Naive thymus-derived CD4-positive, alpha-beta T cell (primary cell): ENCODE results near the gene SDC1. TPM values are rescaled to one million over a fixed set of nuclear protein-coding genes. Genes with fewer than 3 reads are reported as not detected.

ENCODE experiments used
- ATAC-seq: fragments of 150-1000 bp; cut with Tn5 transposase; 2 replicates; pipeline ENCODE4 v1.10.0; 2021; ENCODE audit warnings: mild to moderate bottlenecking, moderate library complexity
- CTCF ChIA-PET: fragments of 350-600 bp; sonication (Branson Sonifier 250); formaldehyde crosslinking; loops from one replicate; lab custom pipeline; 2021; ENCODE audit warnings: antibody characterized with exemption; lab: Charles Lee
- POLR2A ChIA-PET: fragments of 350-600 bp; sonication (Branson Sonifier 250); formaldehyde crosslinking; loops from one replicate; lab custom pipeline; 2021; ENCODE audit warnings: antibody characterized with exemption, inconsistent platforms; lab: Charles Lee
- DNase-seq, 9 donors: peaks; one replicate each; pipeline versions ENCODE4 v3.0.0 to v3.0.0-alpha.2; 2020 to 2022; ENCODE audit warnings: mixed read lengths in 1 of 9
- H3K27ac ChIP-seq: one replicate; pipeline ENCODE4 v1.7.0; 2013; ENCODE audit warnings: mild to moderate bottlenecking, low read depth, low read length, moderate library complexity
- H3K27me3 ChIP-seq, 2 donors: one replicate each; pipeline ENCODE4 v1.7.0; 2013; ENCODE audit warnings: low read length in 2 of 2, mild to moderate bottlenecking in 2 of 2, moderate library complexity in 2 of 2; ENCODE audit not compliant: control insufficient read depth in 2 of 2, insufficient read depth in 2 of 2
- H3K36me3 ChIP-seq, 3 experiments: 1 replicate in 2 of 3; 2 replicates in 1 of 3; pipeline ENCODE4 v1.7.0; 2013; ENCODE audit warnings: low read length in 3 of 3, mild to moderate bottlenecking in 3 of 3, moderate library complexity in 1 of 3; ENCODE audit not compliant: insufficient read depth in 3 of 3, control insufficient read depth in 2 of 3
- H3K4me1 ChIP-seq, 2 donors: one replicate each; pipeline ENCODE4 v1.7.0; 2013; ENCODE audit warnings: low read length in 2 of 2, mild to moderate bottlenecking in 2 of 2, moderate library complexity in 1 of 2; ENCODE audit not compliant: control insufficient read depth in 2 of 2, insufficient read depth in 2 of 2
- H3K4me3 ChIP-seq: 2 replicates; pipeline ENCODE4 v1.7.0; 2013; ENCODE audit warnings: mild to moderate bottlenecking, low read length
- H3K9me3 ChIP-seq, 3 experiments: 1 replicate in 2 of 3; 2 replicates in 1 of 3; pipeline ENCODE4 v1.7.0; 2013; ENCODE audit warnings: low read length in 3 of 3; ENCODE audit not compliant: control insufficient read depth in 2 of 3
- H3K27ac Mint-ChIP-seq, 9 donors: one replicate each; pipeline ENCODE4 v1.8.0; 2020 to 2022; ENCODE audit warnings: mixed read lengths in 9 of 9, mild to moderate bottlenecking in 8 of 9, moderate library complexity in 5 of 9, inconsistent platforms in 2 of 9
- H3K27me3 Mint-ChIP-seq, 5 donors: one replicate each; pipeline ENCODE4 v1.8.0; 2021 to 2022; ENCODE audit warnings: mixed read lengths in 5 of 5, mild to moderate bottlenecking in 1 of 5
- H3K36me3 Mint-ChIP-seq, 5 donors: one replicate each; pipeline ENCODE4 v1.8.0; 2020 to 2022; ENCODE audit warnings: mixed read lengths in 5 of 5, mild to moderate bottlenecking in 3 of 5, inconsistent platforms in 1 of 5
- H3K4me1 Mint-ChIP-seq, 7 donors: one replicate each; pipeline ENCODE4 v1.8.0; 2020 to 2022; ENCODE audit warnings: mixed read lengths in 7 of 7, mild to moderate bottlenecking in 3 of 7, inconsistent platforms in 1 of 7
- H3K4me3 Mint-ChIP-seq, 10 donors: one replicate each; pipeline ENCODE4 v1.8.0; 2020 to 2022; ENCODE audit warnings: mild to moderate bottlenecking in 10 of 10, mixed read lengths in 10 of 10, moderate library complexity in 6 of 10, inconsistent platforms in 2 of 10
- H3K9me3 Mint-ChIP-seq, 11 donors: one replicate each; pipeline ENCODE4 v1.8.0; 2020 to 2022; ENCODE audit warnings: mixed read lengths in 11 of 11, mild to moderate bottlenecking in 4 of 11, inconsistent platforms in 1 of 11, moderate library complexity in 1 of 11
- intact Hi-C, 2 donors: fragments of 100-400 bp; cut with micrococcal nuclease; formaldehyde crosslinking; loops; one replicate each; pipeline ENCODE4 v1.15.1; 2023
- polyA plus RNA-seq, 2 donors: library from polyadenylated mRNA; unstranded; fragments of 300-500 nt; fragmentation: Illumina TruSeq; gene quantifications; one replicate each; pipeline ENCODE4 v1.2.3, GENCODE V29; 2021
- total RNA-seq, 6 experiments: library from RNA in 5 of 6; stranded (reverse) in 5 of 6; gene quantifications; 1 replicate in 5 of 6; 2 replicates in 1 of 6; pipeline ENCODE4 v1.2.3 and lab custom pipeline; 2021 to 2026

SDC1 gene
- total and polyA plus RNA-seq, 7 experiments from 2014 or later = 0.12 to 0.37 (median 0.22) TPM; not detected in 4

- ATAC-seq (no peak), DNase-seq (no peak)
- H3K27ac ChIP-seq = no peak overlapping the region
- peaks cover 0 to 2% (median 0%) of the 10 kb centered on the region in 7 donors for H3K4me1 Mint-ChIP-seq
- no peaks in the 10 kb centered on the region for H3K36me3 Mint-ChIP-seq
- H3K27ac Mint-ChIP-seq = no peak overlapping the region
- H3K27me3 Mint-ChIP-seq = peaks cover 0 to 6% (median 0%) of the 10 kb centered on the region in 5 donors
- no peaks in the 10 kb centered on the region for H3K4me1 ChIP-seq
- no peaks in the 10 kb centered on the region for H3K27me3 ChIP-seq
- intact Hi-C loops = no loop called here
- peaks cover 0 to 1% (median 0%) of the 10 kb centered on the region in 11 donors for H3K9me3 Mint-ChIP-seq
- no peak overlapping the region for H3K4me3 ChIP-seq
- no peaks in the 10 kb centered on the region for H3K36me3 ChIP-seq
- CTCF ChIA-PET = no interaction called here
- no peaks in the 10 kb centered on the region for H3K9me3 ChIP-seq
- no peak overlapping the region for H3K4me3 Mint-ChIP-seq
- POLR2A ChIA-PET = no interaction called here
Measured at GRCh38 chr2:20212459-20212870, 12.5 kb downstream of the SDC1 start.

DNA sequence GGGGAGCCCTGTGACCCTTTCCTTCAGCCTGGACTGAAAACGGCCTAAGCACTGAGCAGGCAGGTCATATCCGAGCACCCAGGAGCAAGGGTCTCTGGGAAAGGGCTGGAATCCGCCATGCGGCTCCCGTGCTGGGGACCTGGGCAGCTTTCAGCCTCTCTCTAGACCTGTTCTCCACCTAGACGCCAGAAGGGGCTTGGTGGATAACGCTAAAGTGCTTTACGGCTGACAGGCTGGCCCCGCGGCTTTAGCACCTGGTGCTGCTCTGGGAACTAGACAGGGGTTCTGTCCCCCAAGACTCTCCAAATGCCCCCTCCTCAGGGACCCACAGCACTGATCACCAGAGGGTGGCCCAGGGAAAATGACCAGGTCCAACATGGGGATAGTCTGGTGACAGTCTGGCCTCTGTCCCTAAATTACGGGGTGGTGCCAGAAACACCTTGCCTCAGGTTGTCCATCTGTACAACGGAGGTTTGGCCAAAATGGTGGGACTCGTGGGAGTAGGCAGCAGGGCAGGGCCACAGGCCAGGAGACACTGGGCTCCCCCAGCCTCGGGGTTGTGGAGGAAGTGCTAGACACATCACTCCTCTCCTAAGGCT lies 13.0 kb downstream of the SDC1 start:
- POLR2A ChIA-PET = no interaction called here
- CTCF ChIA-PET = no interaction called here
- H3K4me1 Mint-ChIP-seq = peaks cover 0 to 2% (median 0%) of the 10 kb centered on the region in 7 donors
- DNase-seq (no peak), ATAC-seq (no peak)
- no peak overlapping the region for H3K4me3 ChIP-seq
- no peaks in the 10 kb centered on the region for H3K36me3 Mint-ChIP-seq
- peaks cover 0 to 6% (median 0%) of the 10 kb centered on the region in 5 donors for H3K27me3 Mint-ChIP-seq
- no peaks in the 10 kb centered on the region for H3K36me3 ChIP-seq
- intact Hi-C loops = no loop called here
- H3K27ac ChIP-seq = no peak overlapping the region
- H3K4me3 Mint-ChIP-seq = no peak overlapping the region
- peaks cover 0 to 1% (median 0%) of the 10 kb centered on the region in 11 donors for H3K9me3 Mint-ChIP-seq
- no peaks in the 10 kb centered on the region for H3K9me3 ChIP-seq
- no peaks in the 10 kb centered on the region for H3K4me1 ChIP-seq
- H3K27me3 ChIP-seq = no peaks in the 10 kb centered on the region
- no peak overlapping the region for H3K27ac Mint-ChIP-seq

DNA sequence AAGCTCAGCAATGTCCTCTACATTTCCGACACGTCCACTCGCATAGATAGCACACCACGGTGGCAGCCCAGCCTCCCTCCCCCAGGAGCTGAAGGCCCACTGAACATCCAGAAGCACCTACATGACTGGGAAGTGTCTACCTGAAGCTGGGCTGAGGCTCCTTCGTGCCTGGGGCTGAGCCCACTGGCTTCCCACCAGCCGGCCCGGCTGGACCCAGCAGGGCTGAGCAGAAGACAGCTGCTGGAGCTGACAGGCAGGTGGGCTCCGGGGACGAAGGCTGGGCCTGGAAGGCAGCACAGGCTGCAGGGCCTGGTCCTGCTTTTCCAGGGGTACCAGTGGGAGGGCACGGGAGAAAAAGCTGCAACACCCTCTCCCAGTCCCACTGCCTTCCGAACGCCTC lies 13.5 kb downstream of the SDC1 start:
- no peaks in the 10 kb centered on the region for H3K27me3 ChIP-seq
- no peaks in the 10 kb centered on the region for H3K4me1 ChIP-seq
- H3K27me3 Mint-ChIP-seq = peaks cover 0 to 6% (median 0%) of the 10 kb centered on the region in 5 donors
- no peak overlapping the region for H3K4me3 ChIP-seq
- no peaks in the 10 kb centered on the region for H3K36me3 ChIP-seq
- H3K9me3 ChIP-seq = no peaks in the 10 kb centered on the region
- H3K36me3 Mint-ChIP-seq = no peaks in the 10 kb centered on the region
- ATAC-seq (no peak), DNase-seq (no peak)
- CTCF ChIA-PET = no interaction called here
- H3K4me1 Mint-ChIP-seq = peaks cover 0 to 2% (median 0%) of the 10 kb centered on the region in 7 donors
- no peak overlapping the region for H3K27ac Mint-ChIP-seq
- intact Hi-C loops = no loop called here
- POLR2A ChIA-PET = no interaction called here
- peaks cover 0 to 1% (median 0%) of the 10 kb centered on the region in 11 donors for H3K9me3 Mint-ChIP-seq
- no peak overlapping the region for H3K27ac ChIP-seq
- no peak overlapping the region for H3K4me3 Mint-ChIP-seq

GRCh38 chr2:20210462-20210861 lies 14.5 kb downstream of the SDC1 start:
- POLR2A ChIA-PET = no interaction called here
- no peaks in the 10 kb centered on the region for H3K36me3 ChIP-seq
- Mint-ChIP-seq H3K4me3 (no peak overlapping the region), H3K4me1 (peaks cover 0 to 2% (median 0%) of the 10 kb centered on the region in 7 donors), H3K27ac (no peak overlapping the region), H3K9me3 (peaks cover 0 to 1% (median 0%) of the 10 kb centered on the region in 11 donors), H3K27me3 (peaks cover 0 to 6% (median 0%) of the 10 kb centered on the region in 5 donors), H3K36me3 (no peaks in the 10 kb centered on the region)
- no peaks in the 10 kb centered on the region for H3K9me3 ChIP-seq
- H3K4me1 ChIP-seq = no peaks in the 10 kb centered on the region
- CTCF ChIA-PET = no interaction called here
- DNase-seq (no peak), ATAC-seq (no peak)
- intact Hi-C loops = no loop called here
- no peak overlapping the region for H3K27ac ChIP-seq
- no peak overlapping the region for H3K4me3 ChIP-seq
- no peaks in the 10 kb centered on the region for H3K27me3 ChIP-seq

- no peaks in the 10 kb centered on the region for H3K4me1 ChIP-seq
- Mint-ChIP-seq H3K27ac (no peak overlapping the region), H3K4me1 (peaks cover 0 to 2% (median 0%) of the 10 kb centered on the region in 7 donors), H3K27me3 (peaks cover 0 to 5% (median 0%) of the 10 kb centered on the region in 5 donors), H3K9me3 (peaks cover 0 to 1% (median 0%) of the 10 kb centered on the region in 11 donors), H3K36me3 (no peaks in the 10 kb centered on the region), H3K4me3 (no peak overlapping the region)
- no peak for ATAC-seq
- H3K9me3 ChIP-seq = no peaks in the 10 kb centered on the region
- H3K4me3 ChIP-seq = no peak overlapping the region
- ChIA-PET POLR2A (interaction anchor here (0.5 kb wide), 1 partner anchor 19 kb away, joined by 3 read pairs; no protein-coding TSS in a partner anchor), CTCF (no interaction called here)
- intact Hi-C loops = no loop called here
- no peaks in the 10 kb centered on the region for H3K27me3 ChIP-seq
- no peaks in the 10 kb centered on the region for H3K36me3 ChIP-seq
- H3K27ac ChIP-seq = no peak overlapping the region
- DNase-seq = no peak
Measured at GRCh38 chr2:20209373-20210109, 15.4 kb downstream of the SDC1 start.

- Mint-ChIP-seq H3K36me3 (no peaks in the 10 kb centered on the region), H3K27me3 (no peaks in the 10 kb centered on the region), H3K4me1 (peaks cover 0 to 2% (median 0%) of the 10 kb centered on the region in 7 donors), H3K4me3 (no peak overlapping the region), H3K9me3 (peaks cover 0 to 1% (median 0%) of the 10 kb centered on the region in 11 donors), H3K27ac (no peak overlapping the region)
- H3K4me1 ChIP-seq = no peaks in the 10 kb centered on the region
- H3K27me3 ChIP-seq = no peaks in the 10 kb centered on the region
- H3K9me3 ChIP-seq = no peaks in the 10 kb centered on the region
- ATAC-seq (no peak), DNase-seq (no peak)
- ChIA-PET POLR2A (no interaction called here), CTCF (no interaction called here)
- H3K4me3 ChIP-seq = no peak overlapping the region
- no peaks in the 10 kb centered on the region for H3K36me3 ChIP-seq
- no peak overlapping the region for H3K27ac ChIP-seq
- intact Hi-C loops = no loop called here
Measured at GRCh38 chr2:20208476-20208859, 16.5 kb downstream of the SDC1 start.
